ENCODE results near the gene C1orf74. TPM values are rescaled to one million over a fixed set of nuclear protein-coding genes. Genes with fewer than 3 reads are reported as not detected.

C1orf74 gene
- total RNA-seq, 1 experiment from 2014 or later = 4.9 TPM

- H3K27ac Mint-ChIP-seq (ENCODE audit: unreplicated experiment) = no peak overlapping the region
- BruUV-seq (replicated peaks) = no TSS peak
- peaks cover 16% of the 10 kb centered on the region for H3K36me3 Mint-ChIP-seq (ENCODE audit: insufficient read depth, unreplicated experiment)
- no peak for TF ChIP-seq CTCF (IDR thresholded peaks at IDR 0.05; ENCODE audit: unreplicated experiment)
- H3K4me1 Mint-ChIP-seq (ENCODE audit: low read depth, unreplicated experiment) = peaks cover 48% of the 10 kb centered on the region
- no peaks in the 10 kb centered on the region for H3K27me3 Mint-ChIP-seq (ENCODE audit: unreplicated experiment)
- H3K4me3 Mint-ChIP-seq (ENCODE audit: low read depth, unreplicated experiment) = no peak overlapping the region
- DNase-seq = no peak
- intact Hi-C loops (cut with micrococcal nuclease; ENCODE audit: unreplicated experiment) = loop anchor here (2.0 to 10.0 kb wide), 2 partner anchors 16 to 168 kb away; partner anchors contain the start of genes IRF6 and LAMB3
- CTCF ChIA-PET = interaction anchor here (1.2 to 2.6 kb wide), 4 partner anchors 15 to 75 kb away, joined by 5 to 13 read pairs (median 8); partner anchors contain the start of gene IRF6
- no peaks in the 10 kb centered on the region for H3K9me3 Mint-ChIP-seq (ENCODE audit: low read depth, unreplicated experiment)
Measured at GRCh38 chr1:209822706-209823105, 38.3 kb upstream of the C1orf74 start.

- Mint-ChIP-seq H3K36me3 (ENCODE audit: insufficient read depth, unreplicated experiment) (peaks cover 8% of the 10 kb centered on the region), H3K9me3 (ENCODE audit: low read depth, unreplicated experiment) (no peaks in the 10 kb centered on the region), H3K27ac (ENCODE audit: unreplicated experiment) (no peak overlapping the region), H3K27me3 (ENCODE audit: unreplicated experiment) (no peaks in the 10 kb centered on the region), H3K4me3 (ENCODE audit: low read depth, unreplicated experiment) (no peak overlapping the region), H3K4me1 (ENCODE audit: low read depth, unreplicated experiment) (peaks cover 30% of the 10 kb centered on the region)
- no peak for TF ChIP-seq CTCF (IDR thresholded peaks at IDR 0.05; ENCODE audit: unreplicated experiment)
- DNase-seq = no peak
- CTCF ChIA-PET = interaction anchor here (0.6 kb wide), 1 partner anchor 13 kb away, joined by 3 read pairs; no protein-coding TSS in a partner anchor
- intact Hi-C loops (cut with micrococcal nuclease; ENCODE audit: unreplicated experiment) = loop anchor here (10.0 kb wide), 1 partner anchor 166 kb away; the partner anchor contains the start of gene LAMB3
- BruUV-seq (replicated peaks) = no TSS peak
Measured at GRCh38 chr1:209820986-209821385, 36.6 kb upstream of the C1orf74 start.

GRCh38 chr1:209819058-209819457, 34.7 kb upstream of the C1orf74 start:
- H3K9me3 Mint-ChIP-seq (ENCODE audit: low read depth, unreplicated experiment) = no peaks in the 10 kb centered on the region
- H3K36me3 Mint-ChIP-seq (ENCODE audit: insufficient read depth, unreplicated experiment) = no peaks in the 10 kb centered on the region
- CTCF ChIA-PET = no interaction called here
- H3K4me3 Mint-ChIP-seq (ENCODE audit: low read depth, unreplicated experiment) = no peak overlapping the region
- no peak for TF ChIP-seq CTCF (IDR thresholded peaks at IDR 0.05; ENCODE audit: unreplicated experiment)
- H3K4me1 Mint-ChIP-seq (ENCODE audit: low read depth, unreplicated experiment) = peaks cover 18% of the 10 kb centered on the region
- intact Hi-C loops (cut with micrococcal nuclease; ENCODE audit: unreplicated experiment) = no loop called here
- BruUV-seq (replicated peaks) = no TSS peak
- H3K27ac Mint-ChIP-seq (ENCODE audit: unreplicated experiment) = no peak overlapping the region
- H3K27me3 Mint-ChIP-seq (ENCODE audit: unreplicated experiment) = no peaks in the 10 kb centered on the region
- DNase-seq = no peak

GRCh38 chr1:209817691-209818090, 33.3 kb upstream of the C1orf74 start:
- Mint-ChIP-seq H3K27me3 (ENCODE audit: unreplicated experiment) (no peaks in the 10 kb centered on the region), H3K4me1 (ENCODE audit: low read depth, unreplicated experiment) (peaks cover 4% of the 10 kb centered on the region), H3K4me3 (ENCODE audit: low read depth, unreplicated experiment) (no peak overlapping the region), H3K36me3 (ENCODE audit: insufficient read depth, unreplicated experiment) (no peaks in the 10 kb centered on the region), H3K9me3 (ENCODE audit: low read depth, unreplicated experiment) (no peaks in the 10 kb centered on the region), H3K27ac (ENCODE audit: unreplicated experiment) (no peak overlapping the region)
- no peak for TF ChIP-seq CTCF (IDR thresholded peaks at IDR 0.05; ENCODE audit: unreplicated experiment)
- no TSS peak for BruUV-seq (replicated peaks)
- CTCF ChIA-PET = no interaction called here
- intact Hi-C loops (cut with micrococcal nuclease; ENCODE audit: unreplicated experiment) = no loop called here
- DNase-seq = no peak

Measured in Calu3 (cell line).